Measurements from ENCODE around the gene ERICH6.

ERICH6 gene

GRCh38 chr3:150736903-150737832 is 33.4 kb upstream of the ERICH6 start:
- DNase-seq (ENCODE audit: low read depth) = no peak

- no peak for DNase-seq (ENCODE audit: low read depth)
These were observed 32.6 kb upstream of the ERICH6 start for GRCh38 chr3:150736316-150736719.

DNA sequence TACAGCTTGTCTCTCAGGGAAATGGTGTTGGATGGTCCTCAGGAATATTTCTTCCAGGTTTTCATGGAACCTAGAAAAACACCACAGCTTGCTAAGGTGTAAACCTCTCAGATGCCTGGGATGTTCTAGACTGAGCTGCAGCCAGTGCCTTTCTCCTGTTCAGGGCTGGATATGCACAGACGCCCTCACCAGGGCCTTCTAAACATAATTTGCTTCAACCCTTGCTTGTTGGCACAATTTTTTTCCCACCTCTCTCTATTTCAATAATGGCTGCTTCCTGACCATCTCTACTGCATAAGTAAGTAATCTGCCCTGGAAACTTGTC is 31.0 kb upstream of the ERICH6 start:
- DNase-seq (ENCODE audit: low read depth) = no peak

GRCh38 chr3:150733936-150734794 is 30.4 kb upstream of the ERICH6 start:
- no peak for DNase-seq (ENCODE audit: low read depth)

DNA sequence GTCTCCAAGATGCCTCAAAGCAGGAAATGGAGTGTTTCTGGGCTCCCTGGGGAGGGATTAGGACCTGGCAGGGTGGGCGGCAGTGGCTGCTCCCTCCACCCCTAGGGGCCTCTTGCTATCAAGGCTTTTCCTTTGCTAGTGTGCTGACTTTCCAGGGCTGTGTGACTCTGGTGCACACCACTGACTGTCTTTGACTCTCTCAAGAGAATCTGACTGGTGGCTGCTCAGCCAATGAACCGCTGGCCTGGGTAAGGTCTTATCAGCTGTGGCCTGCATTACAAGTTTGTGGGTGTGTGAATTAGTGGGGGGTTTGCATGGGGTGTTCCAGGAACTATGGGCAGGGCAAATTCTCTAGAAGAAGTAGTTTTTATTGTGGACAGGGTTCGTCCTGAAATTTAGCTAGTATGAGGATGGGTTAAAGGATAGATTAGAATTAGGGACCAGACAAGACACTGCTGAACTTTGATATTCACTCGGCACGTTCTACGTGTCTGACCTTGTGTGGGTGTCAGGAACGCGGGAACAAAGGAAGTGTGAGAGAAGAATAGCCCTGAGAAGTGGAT is 29.7 kb upstream of the ERICH6 start:
- no peak for DNase-seq (ENCODE audit: low read depth)

- no peak for DNase-seq (ENCODE audit: low read depth)
These were observed 26.1 kb upstream of the ERICH6 start for GRCh38 chr3:150729682-150730360.

DNA sequence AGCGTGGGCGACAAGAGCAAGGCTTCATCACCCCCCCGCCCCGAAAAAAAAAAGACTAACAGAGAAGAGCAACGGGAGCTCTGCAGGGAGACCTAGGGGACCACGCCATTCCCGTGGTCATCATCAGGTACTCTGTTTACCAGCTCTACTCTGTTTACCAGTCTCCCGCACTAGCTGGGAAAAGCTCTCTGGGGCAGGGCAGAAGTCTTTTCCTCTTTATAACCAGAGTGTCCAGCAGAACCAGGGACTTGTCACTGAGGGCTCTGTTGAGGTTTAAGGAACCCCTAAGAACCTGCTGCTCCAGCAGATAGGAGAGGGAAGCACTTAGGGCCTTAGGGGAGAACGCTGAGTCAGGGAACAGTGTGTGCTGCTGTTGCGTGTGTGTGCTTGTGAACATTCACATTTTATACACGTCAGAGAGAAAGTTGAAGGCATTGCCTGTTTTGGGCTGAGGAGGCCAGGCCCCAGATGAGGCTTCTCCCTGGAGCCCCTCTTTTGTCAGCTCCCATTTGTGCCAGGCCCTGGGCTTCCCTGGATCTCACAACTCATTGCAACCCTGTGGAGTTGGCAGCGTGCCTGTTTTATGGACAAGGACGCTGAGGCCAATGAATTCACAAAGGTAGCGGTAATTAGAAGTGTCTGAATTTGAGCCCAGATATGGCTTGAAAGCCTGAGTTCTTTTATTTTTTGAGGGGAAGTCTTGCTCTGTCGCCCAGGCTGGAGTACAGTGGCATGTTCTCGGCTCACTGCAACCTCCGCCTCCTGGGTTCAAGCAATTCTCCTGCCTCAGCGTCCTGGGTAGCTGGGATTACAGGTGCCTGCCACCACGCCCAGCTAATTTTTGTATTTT is 24.2 kb upstream of the ERICH6 start:
- no peak for DNase-seq (ENCODE audit: low read depth)

GRCh38 chr3:150725548-150725947 is 21.8 kb upstream of the ERICH6 start:
- DNase-seq (ENCODE audit: low read depth) = no peak

DNA sequence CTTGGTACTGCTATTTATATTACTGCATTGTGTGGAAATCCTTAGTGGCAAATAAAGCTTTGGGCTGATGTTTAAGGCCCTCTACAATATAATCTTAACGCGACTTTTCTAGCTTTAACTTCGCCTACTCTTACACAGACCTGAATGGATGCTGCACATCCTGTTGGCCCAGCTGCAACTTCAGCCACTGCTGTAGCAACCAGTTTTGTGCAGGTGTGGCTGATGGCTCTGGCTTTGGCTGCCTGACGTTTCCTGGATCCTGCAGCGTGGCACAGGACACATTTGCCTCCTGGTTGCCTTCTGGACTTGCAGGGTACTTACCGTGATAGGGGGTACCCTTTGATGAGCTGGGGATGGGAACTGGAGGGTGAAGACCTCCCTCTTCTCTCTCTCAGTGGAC is 20.2 kb upstream of the ERICH6 start:
- DNase-seq (ENCODE audit: low read depth) = no peak

DNA sequence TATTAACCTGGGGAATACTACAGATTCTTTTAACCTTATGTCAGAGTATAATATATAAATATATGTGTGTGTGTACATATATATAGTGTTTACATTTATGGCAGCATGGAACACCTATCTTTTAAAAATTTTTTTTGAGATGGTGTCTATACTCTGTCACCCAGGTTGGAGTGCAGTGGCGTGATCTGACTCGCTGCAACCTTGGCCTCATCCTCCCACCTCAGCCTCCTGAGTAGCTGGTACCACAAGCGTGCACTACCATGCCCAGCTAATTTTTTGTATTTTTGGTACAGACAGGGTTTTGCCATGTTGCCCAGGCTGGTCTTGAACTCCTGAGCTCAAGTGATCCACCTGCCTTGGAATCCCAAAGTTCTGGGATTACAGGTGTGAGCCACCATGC is 18.5 kb upstream of the ERICH6 start:
- DNase-seq (ENCODE audit: low read depth) = no peak

DNA sequence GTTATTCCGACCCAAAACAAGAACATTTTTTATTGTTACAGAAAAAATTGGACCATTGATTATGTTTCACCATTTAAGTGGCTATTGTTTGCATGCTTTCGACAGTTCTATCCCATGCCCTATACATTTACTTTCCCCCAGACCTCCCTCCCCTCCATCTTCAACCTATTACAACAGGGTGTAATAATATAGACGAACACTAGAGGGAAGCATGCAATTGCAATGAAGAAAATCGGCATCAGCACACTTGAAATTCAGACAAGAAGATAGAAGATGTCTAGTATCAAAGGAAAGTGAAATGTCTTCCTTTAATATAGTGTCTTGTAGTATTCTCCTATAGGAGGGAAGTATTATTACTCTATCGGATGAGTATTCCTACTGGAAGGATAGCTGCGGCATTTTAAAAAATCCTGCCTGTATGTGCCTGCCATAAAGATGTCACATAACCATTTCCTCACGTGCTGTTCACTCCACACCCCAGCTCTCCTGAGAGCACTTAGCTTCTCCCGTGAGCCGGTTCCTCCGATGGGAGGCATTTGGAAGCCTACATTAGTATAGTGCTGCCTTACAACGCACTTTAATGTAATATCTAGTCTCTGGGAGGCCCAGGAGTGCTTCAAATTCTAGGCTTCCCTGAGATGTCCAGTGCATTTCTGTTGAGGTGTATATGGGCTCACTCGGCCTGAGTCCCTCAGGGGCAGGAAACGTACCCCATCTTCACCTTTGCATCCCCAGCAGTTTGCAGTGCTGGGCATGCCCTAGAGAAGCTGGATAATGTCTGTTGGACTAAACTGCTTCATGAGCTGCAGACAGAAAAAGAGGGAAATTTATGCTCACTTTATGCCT is 17.8 kb upstream of the ERICH6 start:
- DNase-seq (ENCODE audit: low read depth) = no peak

DNA sequence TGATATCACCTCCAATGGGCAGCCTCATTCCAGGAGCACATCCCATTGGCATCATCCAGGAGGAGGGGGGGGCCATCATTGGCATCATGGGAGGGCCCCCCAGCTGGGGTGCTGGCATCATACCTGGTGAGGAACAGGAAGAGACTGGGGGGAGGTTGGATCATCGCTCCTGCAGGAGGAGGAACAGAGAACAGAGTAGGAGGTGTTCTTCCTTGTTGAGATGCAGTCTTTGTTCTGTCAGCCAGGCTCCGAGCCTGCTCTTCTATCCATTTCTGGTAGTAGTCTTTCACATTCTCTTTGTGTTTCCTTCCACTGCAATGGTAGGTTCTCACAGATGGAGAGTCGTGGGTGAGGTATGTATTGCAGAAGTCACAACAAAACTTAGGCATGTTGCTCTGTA is 16.7 kb upstream of the ERICH6 start:
- DNase-seq (ENCODE audit: low read depth) = no peak

GRCh38 chr3:150710097-150710496 is 6.4 kb upstream of the ERICH6 start:
- DNase-seq (ENCODE audit: low read depth) = no peak

DNA sequence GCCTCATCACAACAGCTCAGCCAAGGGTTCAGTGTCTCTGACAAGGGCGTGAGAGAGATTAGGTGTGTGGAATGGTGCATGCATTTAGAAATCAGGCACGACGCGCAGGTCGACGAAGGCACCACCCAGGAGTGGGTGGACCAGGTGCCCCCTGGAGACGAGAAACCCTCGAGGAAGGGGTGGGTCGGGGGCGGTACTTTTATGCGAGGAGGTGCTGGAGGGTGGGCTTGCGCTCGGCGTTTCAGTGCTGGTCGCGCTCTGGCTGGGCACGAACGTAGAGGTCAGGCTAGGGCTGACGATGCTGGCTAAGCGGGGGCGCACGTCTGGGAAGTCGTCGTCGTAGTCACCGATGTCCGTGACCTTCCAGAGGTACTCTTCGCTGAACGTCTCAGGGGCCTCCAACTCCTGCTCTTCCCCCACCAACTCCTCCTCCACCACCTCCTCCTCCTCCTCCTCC is 393 bp downstream of the ERICH6 start:
- no peak for DNase-seq (ENCODE audit: low read depth)

DNA sequence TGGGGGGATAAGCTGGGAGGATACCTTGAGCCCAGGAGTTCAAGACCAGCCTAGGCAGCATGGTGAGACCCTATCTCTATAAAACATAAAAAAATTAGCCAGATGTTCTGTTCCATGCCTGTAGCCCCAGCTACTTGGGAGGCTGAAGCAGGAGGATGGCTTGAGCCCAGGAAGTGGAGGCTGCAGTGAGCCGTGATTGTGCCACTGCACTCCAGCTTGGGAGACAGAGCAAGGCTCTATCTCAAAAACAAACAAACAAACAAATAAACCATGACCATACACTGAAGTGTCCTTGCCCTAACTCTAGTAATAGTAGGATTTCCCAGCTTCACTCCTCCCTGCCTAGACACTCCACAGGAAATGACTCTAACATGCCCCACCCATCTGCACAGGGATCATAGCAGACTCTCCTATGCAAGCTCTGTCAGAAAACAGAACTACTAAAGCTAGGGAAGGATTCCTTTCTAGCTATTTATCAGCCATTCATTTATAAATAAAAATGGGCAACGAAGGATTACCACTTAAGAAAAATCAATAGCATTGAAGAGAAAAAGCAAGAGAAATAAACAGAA is 4.6 kb downstream of the ERICH6 start:
- DNase-seq (ENCODE audit: low read depth) = no peak

DNA sequence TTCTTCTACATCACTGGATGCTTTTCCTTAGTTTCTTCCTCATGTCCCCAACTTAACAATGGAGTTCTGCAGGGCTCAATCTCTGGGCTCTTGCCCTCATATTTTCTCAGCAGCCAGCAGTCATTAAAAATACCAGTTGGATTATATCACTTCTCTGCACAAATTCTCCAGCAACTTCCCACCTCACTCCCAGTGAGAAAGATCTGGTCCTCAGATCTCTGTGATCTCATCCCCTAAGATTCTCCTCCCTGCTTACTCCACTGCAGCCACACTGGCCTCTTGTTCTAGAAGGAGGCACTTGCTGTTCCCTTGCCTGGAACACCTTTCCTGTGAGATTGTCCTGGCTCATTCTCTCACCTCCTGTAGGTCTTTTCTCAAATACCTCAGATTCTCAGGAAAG is 6.1 kb downstream of the ERICH6 start:
- no peak for DNase-seq (ENCODE audit: low read depth)

DNA sequence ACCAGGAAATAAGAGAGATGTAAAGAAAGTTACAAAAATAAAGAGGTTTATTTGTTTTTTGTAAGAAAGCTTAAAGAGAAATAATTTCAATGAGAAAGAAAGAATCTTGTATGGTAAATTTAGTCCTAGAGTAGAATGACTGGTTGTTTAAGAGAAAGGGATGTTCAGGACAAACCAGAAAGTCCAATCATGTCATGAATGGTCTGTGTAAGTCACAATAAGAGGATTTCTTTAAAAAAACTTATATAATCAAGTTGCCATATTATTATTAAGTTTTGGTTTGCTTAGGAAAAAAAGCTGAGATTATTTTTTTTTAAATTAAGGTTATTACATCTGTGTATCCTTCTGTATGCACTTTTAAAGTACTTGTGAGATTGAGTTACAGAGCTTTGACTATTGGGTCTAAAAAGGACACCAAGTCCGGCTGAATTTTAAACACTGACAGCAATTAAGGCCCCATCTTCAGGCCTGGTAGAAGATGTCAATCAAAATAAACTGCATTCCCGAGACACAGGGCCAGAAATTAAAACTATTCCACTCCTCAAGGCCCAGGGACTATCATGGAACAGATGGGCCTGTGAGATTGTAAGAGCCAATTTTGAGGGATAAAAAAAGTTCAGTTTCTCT is 12.2 kb downstream of the ERICH6 start:
- no peak for DNase-seq (ENCODE audit: low read depth)

DNA sequence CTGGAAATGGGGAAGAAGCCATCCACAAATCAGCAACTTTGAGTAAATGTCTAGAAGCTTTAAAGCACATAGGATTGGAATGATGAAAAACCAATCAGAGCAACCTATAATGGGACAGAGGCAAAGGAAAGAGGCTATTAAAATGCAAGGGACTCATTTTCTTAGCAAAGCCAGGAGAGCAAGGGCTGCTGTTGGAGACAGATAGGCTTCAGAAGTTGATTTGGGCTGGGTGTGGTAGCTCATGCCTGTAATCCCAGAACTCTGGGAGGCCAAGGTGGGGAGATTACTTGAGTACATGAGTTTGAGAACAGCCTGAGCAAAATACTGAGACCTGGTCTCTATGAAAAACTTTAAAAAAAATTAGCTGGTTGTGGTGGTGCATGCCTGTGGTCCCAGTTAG is 16.1 kb downstream of the ERICH6 start:
- no peak for DNase-seq (ENCODE audit: low read depth)

DNA sequence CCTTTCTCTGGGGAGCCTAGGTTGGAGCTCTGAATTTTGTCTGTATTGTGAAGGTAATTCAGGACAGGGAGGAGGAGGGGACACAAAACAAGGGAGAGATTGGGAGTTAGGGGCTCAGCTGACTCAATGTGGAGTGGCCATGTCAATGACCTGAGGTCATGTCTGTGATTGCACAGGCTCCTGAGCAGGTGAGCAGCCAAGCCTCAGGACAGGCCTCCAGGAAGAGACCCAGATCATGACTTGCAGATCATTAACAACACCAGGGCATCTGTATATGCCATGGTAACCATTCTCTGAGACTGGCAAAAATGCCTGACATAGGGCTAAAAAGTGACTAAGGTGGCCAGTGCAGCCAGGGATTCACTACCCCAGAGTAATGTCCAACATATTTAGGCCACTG is 20.9 kb downstream of the ERICH6 start:
- no peak for DNase-seq (ENCODE audit: low read depth)

GRCh38 chr3:150682279-150682678 is 21.4 kb downstream of the ERICH6 start:
- no peak for DNase-seq (ENCODE audit: low read depth)
